Spleen (tissue), 7 donors: ENCODE results near the gene JMJD1C.

ENCODE experiments used
- POLR2A ChIP-seq, 3 donors: fragments of 450-650 bp; IDR thresholded peaks; one replicate each; pipeline ENCODE4 v1.5.1; 2017; ENCODE audit warnings: antibody characterized with exemption in 3 of 3, mild to moderate bottlenecking in 1 of 3
- POLR2AphosphoS5 ChIP-seq, 3 donors: sonication (generic); formaldehyde crosslinking; IDR thresholded peaks; one replicate each; pipeline ENCODE4 v1.5.1; 2017; ENCODE audit warnings: antibody characterized with exemption in 3 of 3
- TF ChIP-seq, protein P1 (sequence below), 11 experiments: fragments of 200-600 bp in 7 of 11; fragments of 450-650 bp in 4 of 11; sonication (generic) in 4 of 11; IDR thresholded peaks in 8 of 11; conservative IDR thresholded peaks in 3 of 11; 1 replicate in 7 of 11; 2 replicates in 4 of 11; pipeline versions ENCODE4 v1.4.0 to v1.8.0; 2016 to 2021; ENCODE audit warnings: antibody characterized with exemption in 11 of 11, inconsistent platforms in 4 of 11, mild to moderate bottlenecking in 1 of 11
- donor health status: DM: no; HTN: no; CAD: no; lungs with moderate emphysema.
- donor health status: DM: no; HTN: no; CAD: no.
- donor health status: DM: no; HTN: no; CAD: no.

DNA sequence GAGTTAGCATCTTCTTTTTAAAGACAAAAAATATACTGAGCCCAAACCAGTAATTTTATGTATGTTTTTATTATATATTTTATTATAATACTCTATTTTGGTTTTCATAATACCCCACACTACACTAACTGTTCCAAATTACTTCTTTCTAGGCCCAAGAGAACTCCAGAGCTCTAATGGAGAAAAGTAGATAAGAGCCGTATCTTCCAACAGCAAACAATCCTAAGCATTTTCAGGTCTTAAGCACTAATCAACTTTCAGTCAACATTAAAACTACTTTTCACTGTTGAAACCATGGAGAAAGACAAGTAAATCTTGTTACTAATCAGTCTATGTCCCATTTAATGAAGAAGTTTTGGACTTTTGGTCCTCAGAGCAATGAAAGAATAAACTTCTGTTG lies 55.1 kb downstream of the JMJD1C start:
- TF ChIP-seq, protein P1, sequence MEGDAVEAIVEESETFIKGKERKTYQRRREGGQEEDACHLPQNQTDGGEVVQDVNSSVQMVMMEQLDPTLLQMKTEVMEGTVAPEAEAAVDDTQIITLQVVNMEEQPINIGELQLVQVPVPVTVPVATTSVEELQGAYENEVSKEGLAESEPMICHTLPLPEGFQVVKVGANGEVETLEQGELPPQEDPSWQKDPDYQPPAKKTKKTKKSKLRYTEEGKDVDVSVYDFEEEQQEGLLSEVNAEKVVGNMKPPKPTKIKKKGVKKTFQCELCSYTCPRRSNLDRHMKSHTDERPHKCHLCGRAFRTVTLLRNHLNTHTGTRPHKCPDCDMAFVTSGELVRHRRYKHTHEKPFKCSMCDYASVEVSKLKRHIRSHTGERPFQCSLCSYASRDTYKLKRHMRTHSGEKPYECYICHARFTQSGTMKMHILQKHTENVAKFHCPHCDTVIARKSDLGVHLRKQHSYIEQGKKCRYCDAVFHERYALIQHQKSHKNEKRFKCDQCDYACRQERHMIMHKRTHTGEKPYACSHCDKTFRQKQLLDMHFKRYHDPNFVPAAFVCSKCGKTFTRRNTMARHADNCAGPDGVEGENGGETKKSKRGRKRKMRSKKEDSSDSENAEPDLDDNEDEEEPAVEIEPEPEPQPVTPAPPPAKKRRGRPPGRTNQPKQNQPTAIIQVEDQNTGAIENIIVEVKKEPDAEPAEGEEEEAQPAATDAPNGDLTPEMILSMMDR (IDR thresholded peaks at IDR 0.05 in 8 of 11, conservative IDR thresholded peaks at IDR 0.05 in 3 of 11) = no peak
- no peak for TF ChIP-seq POLR2AphosphoS5 (IDR thresholded peaks at IDR 0.05)
- no peak for TF ChIP-seq POLR2A (IDR thresholded peaks at IDR 0.05)
